HCT116 (cell line): Measurements from ENCODE around the gene ESR1. TPM values are rescaled to one million over a fixed set of nuclear protein-coding genes. Genes with fewer than 3 reads are reported as not detected.

ENCODE experiments used
- ATAC-seq: fragments of 200-7000 bp; cut with Tn5 transposase; 2 replicates; pipeline ENCODE4 v1.9.1; 2020; ENCODE audit warnings: mild to moderate bottlenecking, moderate library complexity
- BruUV-seq: library from RNA; stranded (reverse); fragments of 400-500 nt; replicated peaks from 2 replicates; lab custom pipeline; 2021; lab: Mats Ljungman, UMichigan
- CTCF ChIA-PET: fragments of 300-600 bp; sonication (Branson Sonifier 250); formaldehyde crosslinking; loops from one replicate; lab custom pipeline; 2021; ENCODE audit warnings: antibody characterized with exemption; lab: Charles Lee
- POLR2A ChIA-PET: fragments of 300-600, 350-600 bp; sonication (Branson Sonifier 250); formaldehyde crosslinking; loops from one replicate; lab custom pipeline; 2021; ENCODE audit warnings: antibody characterized with exemption; lab: Charles Lee
- RAD21 ChIA-PET, 2 experiments: fragments of 300-600 bp; sonication (Branson Sonifier 250); formaldehyde crosslinking; loops; one replicate each; lab custom pipeline; 2023; ENCODE audit warnings: low total read pairs in 2 of 2; ENCODE audit not compliant: uncharacterized antibody in 2 of 2, unreplicated experiment in 2 of 2, low non-redundant PET in 1 of 2; lab: Charles Lee
- DNase-seq: peaks from one replicate; pipeline ENCODE4 v3.0.0-alpha.2; 2010; ENCODE audit warnings: low read depth, low spot score
- H2AFZ ChIP-seq: fragments of 200-600 bp; shearing (Covaris generic), sonication (generic); 2 replicates; pipeline ENCODE4 v1.6.1; 2017; ENCODE audit warnings: low read depth, mixed run types, mixed read lengths, antibody characterized with exemption, low read length; ENCODE audit not compliant: poor library complexity, severe bottlenecking
- H3K27ac ChIP-seq: 2 replicates; pipeline ENCODE4 v1.5.1; 2012; ENCODE audit warnings: low read depth, low read length
- H3K27me3 ChIP-seq: fragments of 200-600 bp; sonication (generic); 2 replicates; pipeline ENCODE4 v1.6.1; 2016; ENCODE audit warnings: mixed run types, low read length, mixed read lengths; ENCODE audit not compliant: insufficient read depth
- H3K36me3 ChIP-seq, 2 experiments: fragments of 200-500 bp in 1 of 2; fragments of 200-600 bp in 1 of 2; sonication (Bioruptor generic) in 1 of 2; sonication (generic) in 1 of 2; 2 replicates each; pipeline versions ENCODE4 v1.5.1 to v1.6.1; 2014 to 2016; ENCODE audit warnings: low read length in 2 of 2, inconsistent platforms in 1 of 2, mixed read lengths in 1 of 2, mixed run types in 1 of 2; ENCODE audit not compliant: insufficient read depth in 2 of 2, control insufficient read depth in 1 of 2
- H3K4me1 ChIP-seq, 2 experiments: fragments of 200-600 bp in 1 of 2; sonication (generic) in 1 of 2; 2 replicates each; pipeline versions ENCODE4 v1.5.1 to v1.6.1; 2012 to 2017; ENCODE audit warnings: low read length in 2 of 2, inconsistent platforms in 1 of 2, mild to moderate bottlenecking in 1 of 2, mixed read lengths in 1 of 2, mixed run types in 1 of 2, moderate library complexity in 1 of 2; ENCODE audit not compliant: insufficient read depth in 2 of 2, control insufficient read depth in 1 of 2
- H3K4me2 ChIP-seq: fragments of 200-600 bp; sonication (generic); 2 replicates; pipeline ENCODE4 v1.6.1; 2017; ENCODE audit warnings: mixed run types, low read length, mixed read lengths
- H3K4me3 ChIP-seq, 2 experiments: fragments of 200-600 bp in 1 of 2; sonication (generic) in 1 of 2; replicated peaks in 1 of 2; 2 replicates each; pipeline ENCODE4 v1.5.1; 2011 to 2016; ENCODE audit warnings: low read length in 2 of 2, control low read depth in 1 of 2, low read depth in 1 of 2, mild to moderate bottlenecking in 1 of 2, mixed read lengths in 1 of 2, mixed run types in 1 of 2
- H3K79me2 ChIP-seq: fragments of 200-600 bp; sonication (generic); 2 replicates; pipeline ENCODE4 v1.6.1; 2017; ENCODE audit warnings: mild to moderate bottlenecking, mixed run types, low read length, moderate library complexity, mixed read lengths; ENCODE audit not compliant: insufficient read depth
- H3K9ac ChIP-seq: fragments of 200-600 bp; sonication (generic); 2 replicates; pipeline ENCODE4 v1.6.1; 2016; ENCODE audit warnings: low read length, mixed read lengths
- H3K9me2 ChIP-seq: fragments of 200-600 bp; sonication (generic), shearing (Covaris generic); 2 replicates; pipeline ENCODE4 v1.6.1; 2017; ENCODE audit warnings: mixed run types, mild to moderate bottlenecking, moderate library complexity; ENCODE audit not compliant: insufficient read depth
- H3K9me3 ChIP-seq, 2 experiments: fragments of 200-500 bp in 1 of 2; fragments of 200-600 bp in 1 of 2; sonication (Bioruptor generic) in 1 of 2; sonication (generic) in 1 of 2; 2 replicates each; pipeline ENCODE4 v1.6.1; 2014 to 2017; ENCODE audit warnings: low read length in 2 of 2, mixed read lengths in 2 of 2, inconsistent platforms in 1 of 2, low read depth in 1 of 2, mild to moderate bottlenecking in 1 of 2, mixed run types in 1 of 2, moderate library complexity in 1 of 2; ENCODE audit not compliant: control insufficient read depth in 1 of 2, insufficient read depth in 1 of 2
- H4K20me1 ChIP-seq: fragments of 200-600 bp; sonication (generic), shearing (Covaris generic); 2 replicates; pipeline ENCODE4 v1.6.1; 2017; ENCODE audit warnings: mixed run types, mild to moderate bottlenecking, moderate library complexity; ENCODE audit not compliant: insufficient read depth
- ELF1 ChIP-seq: IDR thresholded peaks from 2 replicates; pipeline ENCODE4 v1.6.1; 2012; ENCODE audit warnings: low read depth, borderline replicate concordance
- FOSL1 ChIP-seq: IDR thresholded peaks from 2 replicates; pipeline ENCODE4 v1.6.1; 2012; ENCODE audit warnings: low read depth
- POLR2AphosphoS5 ChIP-seq: IDR thresholded peaks from 2 replicates; pipeline ENCODE4 v1.6.1; 2011; ENCODE audit warnings: mild to moderate bottlenecking, low read depth, low read length, moderate library complexity
- SIN3A ChIP-seq: IDR thresholded peaks from 2 replicates; pipeline ENCODE4 v1.6.1; 2012; ENCODE audit warnings: low read depth
- TCF7L2 ChIP-seq: IDR thresholded peaks from 2 replicates; pipeline ENCODE4 v1.7.0; 2011; ENCODE audit warnings: borderline replicate concordance, inconsistent platforms; ENCODE audit not compliant: insufficient read depth, insufficient read length; ENCODE audit errors: extremely low read depth
- intact Hi-C: fragments of 100-400 bp; cut with micrococcal nuclease; formaldehyde crosslinking; loops from 2 replicates; pipeline ENCODE4 v1.10.0; 2022
- total RNA-seq: library from RNA; stranded (reverse); gene quantifications from one replicate; pipeline ENCODE4 v1.2.1, GENCODE V29; 2021; ENCODE audit not compliant: unreplicated experiment
- TF ChIP-seq, protein P1 (sequence below): IDR thresholded peaks from 2 replicates; pipeline ENCODE4 v1.6.1; 2012; ENCODE audit warnings: low read depth

Gene ESR1
- total RNA-seq, 1 experiment from 2014 or later: 0.17 TPM

DNA sequence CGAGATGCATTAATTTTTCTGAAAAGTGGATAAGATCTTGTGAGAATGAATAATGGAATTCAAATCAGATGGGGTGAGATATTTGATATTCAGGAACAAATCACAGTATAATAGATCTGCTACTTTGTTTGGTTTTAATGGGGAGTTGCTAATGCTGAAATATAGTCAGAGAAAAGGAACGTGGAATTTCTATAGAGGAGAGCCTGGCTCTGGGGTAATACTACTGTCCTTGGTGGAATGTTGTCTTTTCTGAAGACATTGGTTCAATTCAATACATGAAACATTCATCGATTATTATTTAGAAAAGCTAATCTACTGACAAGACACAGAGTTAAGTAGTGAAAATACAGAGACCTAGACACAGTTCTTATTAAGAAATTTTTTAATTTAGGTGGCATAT lies 108.6 kb downstream of the ESR1 start (continued):
- TF ChIP-seq, protein P1, sequence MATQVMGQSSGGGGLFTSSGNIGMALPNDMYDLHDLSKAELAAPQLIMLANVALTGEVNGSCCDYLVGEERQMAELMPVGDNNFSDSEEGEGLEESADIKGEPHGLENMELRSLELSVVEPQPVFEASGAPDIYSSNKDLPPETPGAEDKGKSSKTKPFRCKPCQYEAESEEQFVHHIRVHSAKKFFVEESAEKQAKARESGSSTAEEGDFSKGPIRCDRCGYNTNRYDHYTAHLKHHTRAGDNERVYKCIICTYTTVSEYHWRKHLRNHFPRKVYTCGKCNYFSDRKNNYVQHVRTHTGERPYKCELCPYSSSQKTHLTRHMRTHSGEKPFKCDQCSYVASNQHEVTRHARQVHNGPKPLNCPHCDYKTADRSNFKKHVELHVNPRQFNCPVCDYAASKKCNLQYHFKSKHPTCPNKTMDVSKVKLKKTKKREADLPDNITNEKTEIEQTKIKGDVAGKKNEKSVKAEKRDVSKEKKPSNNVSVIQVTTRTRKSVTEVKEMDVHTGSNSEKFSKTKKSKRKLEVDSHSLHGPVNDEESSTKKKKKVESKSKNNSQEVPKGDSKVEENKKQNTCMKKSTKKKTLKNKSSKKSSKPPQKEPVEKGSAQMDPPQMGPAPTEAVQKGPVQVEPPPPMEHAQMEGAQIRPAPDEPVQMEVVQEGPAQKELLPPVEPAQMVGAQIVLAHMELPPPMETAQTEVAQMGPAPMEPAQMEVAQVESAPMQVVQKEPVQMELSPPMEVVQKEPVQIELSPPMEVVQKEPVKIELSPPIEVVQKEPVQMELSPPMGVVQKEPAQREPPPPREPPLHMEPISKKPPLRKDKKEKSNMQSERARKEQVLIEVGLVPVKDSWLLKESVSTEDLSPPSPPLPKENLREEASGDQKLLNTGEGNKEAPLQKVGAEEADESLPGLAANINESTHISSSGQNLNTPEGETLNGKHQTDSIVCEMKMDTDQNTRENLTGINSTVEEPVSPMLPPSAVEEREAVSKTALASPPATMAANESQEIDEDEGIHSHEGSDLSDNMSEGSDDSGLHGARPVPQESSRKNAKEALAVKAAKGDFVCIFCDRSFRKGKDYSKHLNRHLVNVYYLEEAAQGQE: no peak
- TF ChIP-seq POLR2AphosphoS5 (no peak), FOSL1 (no peak), ELF1 (no peak), SIN3A (no peak)

DNA sequence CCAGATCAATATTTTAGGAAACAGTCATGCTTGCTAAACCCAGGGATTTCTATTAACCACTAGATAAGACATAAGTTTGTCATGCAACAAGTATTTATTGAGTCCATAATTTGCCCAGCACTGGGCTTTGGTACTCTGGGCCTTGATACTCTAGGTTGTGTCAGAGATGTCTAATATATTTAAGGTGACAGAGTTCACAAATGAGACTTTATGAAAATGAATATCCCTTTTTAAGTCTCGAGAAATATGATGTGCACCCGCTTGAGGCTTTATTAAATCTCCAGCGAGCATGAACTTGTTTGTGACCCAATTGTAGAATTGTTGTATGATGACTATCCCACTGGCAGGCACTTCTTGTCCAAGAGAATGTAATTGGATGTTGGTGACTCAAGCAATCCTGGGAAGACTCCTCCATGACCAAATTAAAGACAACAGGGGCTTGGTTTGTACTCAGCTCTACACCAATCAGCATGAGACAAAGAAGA lies 109.2 kb downstream of the ESR1 start:
- TF ChIP-seq TCF7L2 (no peak), FOSL1 (0 out of 2 replicates have a peak, but pooled peaks have one; percentile 20)
- TF ChIP-seq, all 23 proteins: peak for 1
- H3K27ac ChIP-seq: no peak overlapping the region

More for the DNA sequence above, 109.2 kb downstream of the ESR1 start:
- Histone ChIP-seq H3K9me2 (no peaks in the 10 kb centered on the region), H3K9ac (no peak overlapping the region), H2AFZ (no peak overlapping the region), H3K36me3 (no peaks in the 10 kb centered on the region), H3K4me2 (peak overlapping the region; percentile 8), H3K27me3 (no peaks in the 10 kb centered on the region), H3K9me3 (no peaks in the 10 kb centered on the region), H3K79me2 (no peaks in the 10 kb centered on the region), H3K4me3 (no peak overlapping the region), H4K20me1 (no peaks in the 10 kb centered on the region), H3K4me1 (peaks cover 0 to 22% of the 10 kb centered on the region in 2 experiments; a peak in 2 of 4 replicates)
- ChIA-PET RAD21 (no interaction called here), CTCF (no interaction called here), POLR2A (no interaction called here)
- BruUV-seq: no TSS peak
- DNase-seq (no peak), ATAC-seq (peak; percentile 59; the same call in 1 of the 2 replicates)
- intact Hi-C loops: no loop called here
